AG09319 (cell line): Measurements from ENCODE around the gene ADM5.
A peak's percentile ranks its signal among the peaks of the same experiment; 100 is the strongest.
"Not testable (repeated sequence)": the region's sequence is repeated elsewhere in the genome, so short reads cannot be mapped to it uniquely, and the experiment has no call there.

Experiments
- DNase-seq: peaks from one replicate; pipeline ENCODE4 v3.0.0-alpha.2; 2010; ENCODE audit warnings: low read depth; ENCODE audit errors: extremely low read depth
- TF ChIP-seq, protein P1 (sequence below): IDR thresholded peaks from 2 replicates; pipeline ENCODE4 v1.5.1; 2011; ENCODE audit warnings: low read depth, mild to moderate bottlenecking, inconsistent platforms, low read length, moderate library complexity

Gene ADM5

DNA sequence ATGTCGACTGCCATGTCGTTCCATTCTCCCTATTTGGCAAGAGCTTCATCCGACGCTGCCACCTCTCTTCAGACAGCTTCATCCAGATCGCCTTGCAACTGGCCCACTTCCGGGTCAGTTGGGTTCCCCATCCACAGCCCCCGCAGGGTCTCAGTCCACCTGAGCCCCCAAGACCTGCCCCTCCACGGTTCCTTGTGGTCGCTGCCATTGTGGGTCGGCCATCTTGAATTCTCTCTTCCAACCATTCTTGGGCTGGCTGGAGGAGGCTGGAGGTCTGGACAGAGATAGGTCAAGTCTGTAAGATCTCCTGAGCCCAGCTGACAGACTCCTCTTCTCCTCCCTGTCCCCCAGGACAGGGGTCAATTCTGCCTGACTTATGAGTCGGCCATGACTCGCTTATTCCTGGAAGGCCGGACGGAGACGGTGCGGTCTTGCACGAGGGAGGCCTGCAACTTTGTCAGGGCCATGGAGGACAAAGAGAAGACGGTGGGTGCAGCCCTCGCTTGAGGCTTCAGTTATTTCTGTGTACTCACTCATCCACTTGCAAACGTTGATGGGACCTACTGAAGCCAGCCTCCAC, 21.1 kb downstream of the ADM5 start:
- no peak for DNase-seq
- TF ChIP-seq, protein P1, sequence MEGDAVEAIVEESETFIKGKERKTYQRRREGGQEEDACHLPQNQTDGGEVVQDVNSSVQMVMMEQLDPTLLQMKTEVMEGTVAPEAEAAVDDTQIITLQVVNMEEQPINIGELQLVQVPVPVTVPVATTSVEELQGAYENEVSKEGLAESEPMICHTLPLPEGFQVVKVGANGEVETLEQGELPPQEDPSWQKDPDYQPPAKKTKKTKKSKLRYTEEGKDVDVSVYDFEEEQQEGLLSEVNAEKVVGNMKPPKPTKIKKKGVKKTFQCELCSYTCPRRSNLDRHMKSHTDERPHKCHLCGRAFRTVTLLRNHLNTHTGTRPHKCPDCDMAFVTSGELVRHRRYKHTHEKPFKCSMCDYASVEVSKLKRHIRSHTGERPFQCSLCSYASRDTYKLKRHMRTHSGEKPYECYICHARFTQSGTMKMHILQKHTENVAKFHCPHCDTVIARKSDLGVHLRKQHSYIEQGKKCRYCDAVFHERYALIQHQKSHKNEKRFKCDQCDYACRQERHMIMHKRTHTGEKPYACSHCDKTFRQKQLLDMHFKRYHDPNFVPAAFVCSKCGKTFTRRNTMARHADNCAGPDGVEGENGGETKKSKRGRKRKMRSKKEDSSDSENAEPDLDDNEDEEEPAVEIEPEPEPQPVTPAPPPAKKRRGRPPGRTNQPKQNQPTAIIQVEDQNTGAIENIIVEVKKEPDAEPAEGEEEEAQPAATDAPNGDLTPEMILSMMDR, result no peak

DNA sequence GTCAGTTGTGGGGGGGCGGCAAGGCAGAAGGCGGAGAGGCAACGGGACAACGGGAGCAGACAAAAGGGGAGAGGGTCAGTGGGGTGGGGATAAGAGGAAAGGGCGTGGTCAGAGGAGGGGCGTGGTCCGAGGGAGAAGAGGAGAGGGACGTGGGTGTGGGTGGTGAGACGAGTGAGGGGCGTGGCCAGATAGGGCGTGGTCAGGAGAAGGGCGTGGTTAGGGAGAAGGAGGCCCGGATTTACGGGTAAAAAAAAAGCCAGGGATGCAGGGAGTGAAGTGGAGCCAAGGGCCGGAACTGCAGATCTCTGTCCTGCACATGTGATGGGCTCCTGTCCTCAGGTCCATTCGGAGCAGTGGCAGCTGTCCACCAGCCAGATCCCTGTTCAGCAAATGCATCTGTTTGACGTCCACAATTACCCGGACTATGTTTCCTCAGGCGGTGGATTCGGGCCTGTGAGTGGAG, 23.0 kb downstream of the ADM5 start:
- TF ChIP-seq, protein P1, result no peak
- peak; percentile 74 for DNase-seq

DNA sequence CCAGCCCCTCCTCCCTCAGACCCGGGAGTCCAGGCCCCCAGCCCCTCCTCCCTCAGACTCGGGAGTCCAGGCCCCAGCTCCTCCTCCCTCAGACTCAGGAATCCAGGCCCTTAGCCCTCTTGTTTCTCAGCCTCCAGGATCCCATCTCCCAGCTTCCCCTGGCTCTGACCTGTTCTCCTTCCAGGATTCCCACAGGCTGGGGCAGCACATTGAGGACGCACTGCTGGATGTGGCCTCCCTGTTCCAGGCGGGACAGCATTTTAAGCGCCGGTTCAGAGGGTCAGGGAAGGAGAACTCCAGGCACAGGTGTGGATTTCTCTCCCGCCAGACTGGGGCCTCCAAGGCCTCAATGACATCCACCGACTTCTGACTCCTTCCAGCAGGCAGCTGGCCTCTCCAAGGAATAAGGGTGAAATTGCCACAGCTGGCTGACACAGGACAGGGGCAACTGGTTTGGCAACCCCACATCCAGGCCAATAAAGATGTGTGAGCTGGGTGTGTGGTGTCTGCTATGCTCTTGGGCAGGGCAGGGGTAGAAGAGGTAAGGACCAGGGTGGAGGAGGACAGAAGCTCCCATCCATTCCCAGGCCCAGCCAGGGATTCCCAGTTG, 23.9 kb downstream of the ADM5 start:
- TF ChIP-seq, protein P1, result no peak
- no peak for DNase-seq

DNA sequence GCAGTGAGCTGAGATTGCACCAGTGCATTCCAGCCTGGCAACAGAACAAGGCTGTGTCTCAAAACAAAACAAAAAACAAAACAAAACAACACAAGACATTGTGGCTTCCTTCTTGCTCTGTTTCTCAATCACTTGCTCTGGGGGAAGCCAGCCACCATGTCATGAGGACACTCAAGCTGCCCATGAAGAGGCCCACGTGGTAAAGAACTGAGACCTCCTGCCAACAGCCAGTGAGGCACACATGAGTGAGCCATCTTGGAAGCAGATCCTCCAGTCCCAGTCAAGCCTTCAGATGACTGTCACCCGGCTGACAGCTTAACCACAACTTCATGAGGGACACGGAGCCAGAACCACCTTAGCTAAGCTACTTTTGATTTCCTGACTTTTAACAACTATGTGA, 26.8 kb downstream of the ADM5 start:
- TF ChIP-seq, protein P1, result no peak
- DNase-seq, result no peak

DNA sequence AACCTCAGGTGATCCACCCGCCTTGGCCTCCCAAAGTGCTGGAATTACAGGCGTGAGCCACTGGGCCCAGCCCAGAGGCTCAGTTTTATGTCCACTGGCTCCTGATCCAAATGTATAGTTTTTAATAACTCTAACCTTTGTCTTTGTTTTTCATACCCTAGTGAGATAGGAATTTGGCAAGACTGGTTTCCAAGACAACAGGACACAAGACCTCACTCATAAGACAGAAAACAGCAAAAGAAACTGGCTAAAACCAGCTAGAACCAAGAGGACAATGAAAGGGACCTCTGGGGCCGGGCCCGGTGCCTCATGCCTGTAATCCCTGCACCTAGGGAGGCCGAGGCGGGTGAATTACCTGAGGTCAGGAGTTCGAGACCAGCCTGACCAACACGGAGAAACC, 29.1 kb downstream of the ADM5 start:
- TF ChIP-seq, protein P1, result no peak
- no peak for DNase-seq

DNA sequence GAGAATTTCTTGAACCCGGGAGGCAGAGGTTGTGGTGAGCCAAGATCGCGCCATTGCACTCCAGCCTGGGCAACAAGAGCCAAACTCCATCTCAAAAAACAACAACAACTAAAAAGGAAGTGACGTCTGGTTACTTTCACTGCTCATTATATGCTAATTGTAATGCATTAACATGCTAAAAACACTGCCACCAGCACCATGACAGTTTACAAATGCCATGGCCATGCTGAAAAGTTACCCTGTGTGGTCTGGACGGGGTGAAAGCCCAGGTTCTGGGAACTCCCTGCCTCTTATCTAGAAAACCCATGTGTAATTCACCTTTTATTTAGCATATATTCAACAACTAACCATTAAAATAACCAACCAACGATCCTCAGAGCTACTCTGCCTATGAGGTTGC, 29.6 kb downstream of the ADM5 start:
- DNase-seq, result no peak
- TF ChIP-seq, protein P1, result no peak

DNA sequence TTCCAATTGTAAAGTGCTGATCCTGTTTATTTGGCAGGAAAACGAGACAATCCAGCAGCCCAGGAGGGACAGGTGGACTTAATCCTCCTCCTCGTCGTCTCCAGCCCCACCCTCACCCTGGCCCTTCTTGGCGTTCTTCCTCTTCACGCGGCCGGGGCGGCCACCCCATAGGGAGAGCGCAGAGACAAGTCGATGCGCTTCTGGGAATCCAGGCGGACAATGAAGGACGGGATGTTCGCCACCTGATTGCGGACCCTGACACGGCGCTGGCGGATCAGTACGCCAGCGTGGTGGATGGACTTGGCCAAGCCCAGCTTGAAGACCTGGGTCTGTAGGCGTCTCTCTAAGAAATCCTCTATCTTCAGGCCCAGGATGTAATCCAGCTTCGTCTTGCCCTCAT, 30.0 kb downstream of the ADM5 start:
- DNase-seq, result not testable (repeated sequence)
